Skeletal muscle satellite cell (primary cell): ENCODE measurements around the gene SMYD3. TPM values are rescaled to one million over a fixed set of nuclear protein-coding genes. Genes with fewer than 3 reads are reported as not detected.

Experiments
- small RNA-seq: library from RNA; depleted of rRNA; stranded (forward); fragments of <200 nt; gene quantifications from one replicate; pipeline ENCODE3, GENCODE V24; 2012

Gene SMYD3

Small RNAs within 50 kb of the gene (small RNA-seq; reads per million reads assigned to genes)
- not detected for gene AL356583.2
- not detected for gene RF00019
- not detected for gene RNU6-1283P
